Right lobe of liver (tissue), 4 donors: ENCODE measurements around the gene OR1B1.

Experiments used
- POLR2A ChIP-seq: fragments of 450-650 bp; IDR thresholded peaks from one replicate; pipeline ENCODE4 v1.6.1; 2017; ENCODE audit warnings: antibody characterized with exemption, mild to moderate bottlenecking
- TF ChIP-seq, protein P1 (sequence below), 4 donors: fragments of 200-600 bp in 3 of 4; fragments of 450-650 bp in 1 of 4; IDR thresholded peaks; one replicate each; pipeline versions ENCODE4 v1.5.1 to v1.8.0; 2016 to 2022; ENCODE audit warnings: antibody characterized with exemption in 4 of 4, mild to moderate bottlenecking in 2 of 4
- donor health status: DM: no; HTN: no; CAD: no.
- donor health status: DM: no; HTN: no; CAD: no.
- donor health status: DM: no; HTN: yes; CAD: no.

DNA sequence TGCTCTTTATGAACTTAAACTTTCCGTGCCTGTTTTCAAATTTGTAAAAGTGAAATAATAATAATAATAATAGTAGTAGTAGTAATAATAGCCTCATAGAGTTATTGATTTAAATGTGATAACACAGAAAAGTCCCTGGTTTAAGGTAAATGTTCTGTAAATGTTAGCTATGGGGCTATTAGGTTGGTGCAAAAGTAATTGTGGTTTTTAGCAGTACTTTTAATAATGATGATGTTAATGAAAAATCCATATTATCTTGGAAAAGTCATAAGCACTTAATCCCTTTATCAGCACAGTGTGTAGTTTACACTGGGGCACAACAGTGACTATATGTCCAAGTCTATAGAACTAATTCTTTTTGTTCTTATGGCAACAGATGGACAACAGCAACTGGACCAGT lies 43.1 kb downstream of the OR1B1 start, which contains the start of gene OR1Q1:
- TF ChIP-seq, protein P1, sequence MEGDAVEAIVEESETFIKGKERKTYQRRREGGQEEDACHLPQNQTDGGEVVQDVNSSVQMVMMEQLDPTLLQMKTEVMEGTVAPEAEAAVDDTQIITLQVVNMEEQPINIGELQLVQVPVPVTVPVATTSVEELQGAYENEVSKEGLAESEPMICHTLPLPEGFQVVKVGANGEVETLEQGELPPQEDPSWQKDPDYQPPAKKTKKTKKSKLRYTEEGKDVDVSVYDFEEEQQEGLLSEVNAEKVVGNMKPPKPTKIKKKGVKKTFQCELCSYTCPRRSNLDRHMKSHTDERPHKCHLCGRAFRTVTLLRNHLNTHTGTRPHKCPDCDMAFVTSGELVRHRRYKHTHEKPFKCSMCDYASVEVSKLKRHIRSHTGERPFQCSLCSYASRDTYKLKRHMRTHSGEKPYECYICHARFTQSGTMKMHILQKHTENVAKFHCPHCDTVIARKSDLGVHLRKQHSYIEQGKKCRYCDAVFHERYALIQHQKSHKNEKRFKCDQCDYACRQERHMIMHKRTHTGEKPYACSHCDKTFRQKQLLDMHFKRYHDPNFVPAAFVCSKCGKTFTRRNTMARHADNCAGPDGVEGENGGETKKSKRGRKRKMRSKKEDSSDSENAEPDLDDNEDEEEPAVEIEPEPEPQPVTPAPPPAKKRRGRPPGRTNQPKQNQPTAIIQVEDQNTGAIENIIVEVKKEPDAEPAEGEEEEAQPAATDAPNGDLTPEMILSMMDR (IDR thresholded peaks at IDR 0.05), result no peak
- TF ChIP-seq POLR2A, result no peak
